Stomach (tissue), 4 donors: ENCODE data around the gene C1GALT1.

Experiments used
- EP300 ChIP-seq: sonication (generic); formaldehyde crosslinking; IDR thresholded peaks from one replicate; pipeline ENCODE4 v1.6.1; 2017; ENCODE audit warnings: antibody characterized with exemption
- POLR2A ChIP-seq, 4 donors: fragments of 450-650 bp; IDR thresholded peaks; one replicate each; pipeline ENCODE4 v1.6.1; 2016; ENCODE audit warnings: antibody characterized with exemption in 4 of 4, control low read depth in 2 of 4, mild to moderate bottlenecking in 1 of 4, moderate library complexity in 1 of 4
- POLR2AphosphoS5 ChIP-seq, 3 donors: sonication (generic); formaldehyde crosslinking; IDR thresholded peaks; one replicate each; pipeline ENCODE4 v1.6.1; 2016; ENCODE audit warnings: antibody characterized with exemption in 3 of 3
- TF ChIP-seq, protein P1 (sequence below), 7 experiments: fragments of 450-650 bp in 4 of 7; fragments of 200-600 bp in 3 of 7; sonication (generic) in 3 of 7; IDR thresholded peaks; one replicate each; pipeline ENCODE4 v1.5.1; 2016 to 2019; ENCODE audit warnings: antibody characterized with exemption in 7 of 7, control low read depth in 2 of 7, mild to moderate bottlenecking in 1 of 7

DNA sequence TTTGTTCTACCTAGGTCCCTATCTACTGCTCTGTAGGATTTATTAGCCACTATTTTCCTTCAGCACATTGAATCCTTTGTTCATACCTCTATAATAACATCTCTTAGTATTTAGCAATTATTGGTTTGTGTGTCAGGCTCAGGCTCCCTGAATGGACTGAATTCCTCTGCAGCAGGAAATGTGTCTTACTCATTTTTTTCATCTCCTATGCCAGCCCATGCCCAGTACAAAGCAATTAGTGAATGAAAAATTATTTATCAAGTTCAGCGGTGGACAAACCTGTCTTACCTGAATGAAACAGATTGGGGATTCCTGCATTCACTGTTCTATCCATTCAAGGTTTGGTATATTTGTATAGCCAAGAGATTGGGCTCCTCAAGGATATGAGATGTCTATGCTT is 53.7 kb downstream of the C1GALT1 start:
- TF ChIP-seq, protein P1, sequence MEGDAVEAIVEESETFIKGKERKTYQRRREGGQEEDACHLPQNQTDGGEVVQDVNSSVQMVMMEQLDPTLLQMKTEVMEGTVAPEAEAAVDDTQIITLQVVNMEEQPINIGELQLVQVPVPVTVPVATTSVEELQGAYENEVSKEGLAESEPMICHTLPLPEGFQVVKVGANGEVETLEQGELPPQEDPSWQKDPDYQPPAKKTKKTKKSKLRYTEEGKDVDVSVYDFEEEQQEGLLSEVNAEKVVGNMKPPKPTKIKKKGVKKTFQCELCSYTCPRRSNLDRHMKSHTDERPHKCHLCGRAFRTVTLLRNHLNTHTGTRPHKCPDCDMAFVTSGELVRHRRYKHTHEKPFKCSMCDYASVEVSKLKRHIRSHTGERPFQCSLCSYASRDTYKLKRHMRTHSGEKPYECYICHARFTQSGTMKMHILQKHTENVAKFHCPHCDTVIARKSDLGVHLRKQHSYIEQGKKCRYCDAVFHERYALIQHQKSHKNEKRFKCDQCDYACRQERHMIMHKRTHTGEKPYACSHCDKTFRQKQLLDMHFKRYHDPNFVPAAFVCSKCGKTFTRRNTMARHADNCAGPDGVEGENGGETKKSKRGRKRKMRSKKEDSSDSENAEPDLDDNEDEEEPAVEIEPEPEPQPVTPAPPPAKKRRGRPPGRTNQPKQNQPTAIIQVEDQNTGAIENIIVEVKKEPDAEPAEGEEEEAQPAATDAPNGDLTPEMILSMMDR (IDR thresholded peaks at IDR 0.05): no peak
- TF ChIP-seq POLR2A (IDR thresholded peaks at IDR 0.05) (no peak), EP300 (no peak), POLR2AphosphoS5 (IDR thresholded peaks at IDR 0.05) (no peak)
